AG10803 (cell line): ENCODE results near the gene LRP1B.

Experiments used
- DNase-seq: peaks from one replicate; pipeline ENCODE4 v3.0.0; 2010; ENCODE audit warnings: low read depth
- H3K4me3 ChIP-seq: 2 replicates; pipeline ENCODE4 v1.5.1; 2011; ENCODE audit warnings: mild to moderate bottlenecking, low read length, control low read depth
- TF ChIP-seq, protein P1 (sequence below): conservative IDR thresholded peaks from 2 replicates; pipeline ENCODE4 v1.5.1; 2011; ENCODE audit warnings: mild to moderate bottlenecking, low read length, control low read depth, inconsistent platforms

Gene LRP1B

GRCh38 chr2:141497272-141497671 lies 633.5 kb downstream of the LRP1B start:
- TF ChIP-seq, protein P1, sequence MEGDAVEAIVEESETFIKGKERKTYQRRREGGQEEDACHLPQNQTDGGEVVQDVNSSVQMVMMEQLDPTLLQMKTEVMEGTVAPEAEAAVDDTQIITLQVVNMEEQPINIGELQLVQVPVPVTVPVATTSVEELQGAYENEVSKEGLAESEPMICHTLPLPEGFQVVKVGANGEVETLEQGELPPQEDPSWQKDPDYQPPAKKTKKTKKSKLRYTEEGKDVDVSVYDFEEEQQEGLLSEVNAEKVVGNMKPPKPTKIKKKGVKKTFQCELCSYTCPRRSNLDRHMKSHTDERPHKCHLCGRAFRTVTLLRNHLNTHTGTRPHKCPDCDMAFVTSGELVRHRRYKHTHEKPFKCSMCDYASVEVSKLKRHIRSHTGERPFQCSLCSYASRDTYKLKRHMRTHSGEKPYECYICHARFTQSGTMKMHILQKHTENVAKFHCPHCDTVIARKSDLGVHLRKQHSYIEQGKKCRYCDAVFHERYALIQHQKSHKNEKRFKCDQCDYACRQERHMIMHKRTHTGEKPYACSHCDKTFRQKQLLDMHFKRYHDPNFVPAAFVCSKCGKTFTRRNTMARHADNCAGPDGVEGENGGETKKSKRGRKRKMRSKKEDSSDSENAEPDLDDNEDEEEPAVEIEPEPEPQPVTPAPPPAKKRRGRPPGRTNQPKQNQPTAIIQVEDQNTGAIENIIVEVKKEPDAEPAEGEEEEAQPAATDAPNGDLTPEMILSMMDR: no peak
- no peak overlapping the region for H3K4me3 ChIP-seq
- DNase-seq: no peak

DNA sequence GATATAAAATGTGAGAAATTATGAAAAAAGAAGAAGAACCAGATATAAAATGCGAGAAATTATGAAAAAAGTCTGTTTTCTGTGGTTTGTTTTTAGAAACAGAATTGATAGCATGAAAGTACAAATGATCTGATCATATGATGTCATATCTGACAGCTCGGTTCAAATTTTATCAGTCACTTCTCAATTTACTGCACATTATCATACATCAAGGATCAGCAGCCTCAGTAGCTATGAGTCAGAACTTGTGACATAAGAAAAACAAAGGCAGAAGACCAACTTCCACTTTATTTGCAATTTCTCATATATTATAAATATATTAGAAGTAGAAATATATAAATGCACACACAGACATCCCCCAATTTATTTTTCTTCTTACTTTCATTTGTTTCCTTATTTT lies 634.0 kb downstream of the LRP1B start:
- H3K4me3 ChIP-seq: no peak overlapping the region
- no peak for DNase-seq
- TF ChIP-seq, protein P1: no peak

- no peak for DNase-seq
- TF ChIP-seq, protein P1: no peak
- H3K4me3 ChIP-seq: no peak overlapping the region
Observed at GRCh38 chr2:141493936-141494335, 636.9 kb downstream of the LRP1B start.

GRCh38 chr2:141492816-141493215 lies 638.0 kb downstream of the LRP1B start:
- DNase-seq: no peak
- H3K4me3 ChIP-seq: no peak overlapping the region
- TF ChIP-seq, protein P1: no peak

DNA sequence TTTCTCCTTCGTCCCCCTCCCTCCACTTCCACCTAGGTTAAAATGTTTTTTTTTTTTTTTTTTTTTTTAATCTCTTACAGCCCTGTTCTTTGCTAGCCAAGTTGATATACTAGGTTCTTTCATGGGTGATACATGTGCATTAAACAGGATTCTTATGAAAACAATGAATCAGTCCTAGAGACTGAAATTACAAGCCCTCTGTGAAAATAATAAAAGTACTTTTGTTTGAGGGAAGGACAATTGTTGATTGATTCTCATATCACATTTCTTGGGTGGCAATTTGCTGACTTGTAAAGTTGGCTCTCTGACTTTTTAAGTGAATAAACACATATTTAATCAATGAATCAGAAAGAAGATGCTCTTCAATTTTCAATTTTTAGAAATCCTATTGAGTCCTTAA lies 639.9 kb downstream of the LRP1B start:
- no peak overlapping the region for H3K4me3 ChIP-seq
- DNase-seq: no peak
- TF ChIP-seq, protein P1: no peak

- TF ChIP-seq, protein P1: no peak
- no peak for DNase-seq
- no peak overlapping the region for H3K4me3 ChIP-seq
Observed at GRCh38 chr2:141482697-141483096, 648.1 kb downstream of the LRP1B start.

- H3K4me3 ChIP-seq: no peak overlapping the region
- DNase-seq: no peak
- TF ChIP-seq, protein P1: no peak
Observed at GRCh38 chr2:141475801-141476200, 655.0 kb downstream of the LRP1B start.
